Breast epithelium (tissue), 4 donors: ENCODE results near the gene WBP2NL. TPM values are rescaled to one million over a fixed set of nuclear protein-coding genes. Genes with fewer than 3 reads are reported as not detected.

Source experiments
- DNase-seq, 2 donors: peaks; one replicate each; pipeline ENCODE4 v3.0.0-alpha.2; 2019; ENCODE audit warnings: low spot score in 2 of 2
- H3K27ac ChIP-seq, 2 donors: fragments of 200-600 bp; sonication (generic) in 1 of 2; one replicate each; pipeline ENCODE4 v1.5.1; 2016 to 2019; ENCODE audit warnings: mild to moderate bottlenecking in 1 of 2
- H3K27me3 ChIP-seq, 2 donors: fragments of 200-600 bp; sonication (generic) in 1 of 2; one replicate each; pipeline versions ENCODE4 v1.5.1 to v1.6.0; 2017 to 2019; ENCODE audit warnings: control low read depth in 1 of 2, mild to moderate bottlenecking in 1 of 2
- H3K36me3 ChIP-seq: fragments of 200-600 bp; one replicate; pipeline ENCODE4 v1.5.1; 2019
- H3K4me1 ChIP-seq, 2 donors: fragments of 200-600 bp; sonication (generic); one replicate each; pipeline ENCODE4 v1.5.1; 2016 to 2019; ENCODE audit warnings: control low read depth in 1 of 2
- H3K4me3 ChIP-seq, 3 donors: fragments of 200-600 bp; sonication (generic); 1 replicate in 2 of 3; 2 replicates in 1 of 3; pipeline ENCODE4 v1.5.1; 2016 to 2019; ENCODE audit warnings: mild to moderate bottlenecking in 3 of 3, moderate library complexity in 2 of 3
- H3K9me3 ChIP-seq, 2 donors: fragments of 200-600 bp; sonication (generic) in 1 of 2; one replicate each; pipeline ENCODE4 v1.5.1; 2016 to 2019; ENCODE audit warnings: control low read depth in 1 of 2
- POLR2A ChIP-seq: fragments of 450-650 bp; IDR thresholded peaks from one replicate; pipeline ENCODE4 v1.6.1; 2016; ENCODE audit warnings: antibody characterized with exemption, mild to moderate bottlenecking, moderate library complexity
- POLR2AphosphoS5 ChIP-seq, 3 donors: sonication (generic); formaldehyde crosslinking; IDR thresholded peaks; one replicate each; pipeline ENCODE4 v1.6.1; 2017; ENCODE audit warnings: antibody characterized with exemption in 3 of 3
- intact Hi-C: fragments of 100-400 bp; cut with DNase I; formaldehyde crosslinking; loops from one replicate; pipeline ENCODE4 v1.15.1; 2023; ENCODE audit warnings: low total_unique reads
- total RNA-seq, 3 donors: library from RNA; depleted of rRNA; stranded (reverse); fragments of >200 nt; gene quantifications; one replicate each; pipeline ENCODE4 v1.1.0, GENCODE V29; 2016
- TF ChIP-seq, protein P1 (sequence below), 3 donors: fragments of 450-650 bp; IDR thresholded peaks; one replicate each; pipeline ENCODE4 v1.5.1; 2016 to 2017; ENCODE audit warnings: antibody characterized with exemption in 3 of 3, mild to moderate bottlenecking in 3 of 3, moderate library complexity in 3 of 3

Gene WBP2NL
- total RNA-seq, 3 donors from 2014 or later, result 0.96 to 12.3 (median 2.0) TPM

DNA sequence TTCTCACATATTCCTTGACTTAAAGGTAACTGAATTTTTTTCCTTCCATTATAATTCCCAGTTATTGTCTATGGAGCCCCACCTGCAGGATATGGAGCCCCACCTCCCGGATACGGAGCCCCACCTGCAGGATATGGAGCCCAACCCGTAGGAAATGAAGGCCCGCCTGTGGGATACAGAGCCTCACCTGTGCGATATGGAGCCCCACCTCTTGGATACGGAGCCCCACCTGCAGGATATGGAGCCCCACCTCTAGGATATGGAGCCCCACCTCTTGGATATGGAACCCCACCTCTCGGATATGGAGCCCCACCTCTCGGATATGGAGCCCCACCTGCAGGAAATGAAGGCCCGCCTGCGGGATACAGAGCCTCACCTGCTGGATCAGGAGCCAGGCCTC lies 28.1 kb downstream of the WBP2NL start:
- no peaks in the 10 kb centered on the region for H3K9me3 ChIP-seq
- TF ChIP-seq, protein P1, sequence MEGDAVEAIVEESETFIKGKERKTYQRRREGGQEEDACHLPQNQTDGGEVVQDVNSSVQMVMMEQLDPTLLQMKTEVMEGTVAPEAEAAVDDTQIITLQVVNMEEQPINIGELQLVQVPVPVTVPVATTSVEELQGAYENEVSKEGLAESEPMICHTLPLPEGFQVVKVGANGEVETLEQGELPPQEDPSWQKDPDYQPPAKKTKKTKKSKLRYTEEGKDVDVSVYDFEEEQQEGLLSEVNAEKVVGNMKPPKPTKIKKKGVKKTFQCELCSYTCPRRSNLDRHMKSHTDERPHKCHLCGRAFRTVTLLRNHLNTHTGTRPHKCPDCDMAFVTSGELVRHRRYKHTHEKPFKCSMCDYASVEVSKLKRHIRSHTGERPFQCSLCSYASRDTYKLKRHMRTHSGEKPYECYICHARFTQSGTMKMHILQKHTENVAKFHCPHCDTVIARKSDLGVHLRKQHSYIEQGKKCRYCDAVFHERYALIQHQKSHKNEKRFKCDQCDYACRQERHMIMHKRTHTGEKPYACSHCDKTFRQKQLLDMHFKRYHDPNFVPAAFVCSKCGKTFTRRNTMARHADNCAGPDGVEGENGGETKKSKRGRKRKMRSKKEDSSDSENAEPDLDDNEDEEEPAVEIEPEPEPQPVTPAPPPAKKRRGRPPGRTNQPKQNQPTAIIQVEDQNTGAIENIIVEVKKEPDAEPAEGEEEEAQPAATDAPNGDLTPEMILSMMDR (IDR thresholded peaks at IDR 0.05), result no peak
- TF ChIP-seq POLR2AphosphoS5 (IDR thresholded peaks at IDR 0.05) (no peak), POLR2A (no peak)
- H3K4me3 ChIP-seq, result no peak overlapping the region
- no peaks in the 10 kb centered on the region for H3K4me1 ChIP-seq
- DNase-seq, result no peak
- intact Hi-C loops, result no loop called here
- H3K36me3 ChIP-seq, result no peaks in the 10 kb centered on the region
- no peak overlapping the region for H3K27ac ChIP-seq
- no peaks in the 10 kb centered on the region for H3K27me3 ChIP-seq

DNA sequence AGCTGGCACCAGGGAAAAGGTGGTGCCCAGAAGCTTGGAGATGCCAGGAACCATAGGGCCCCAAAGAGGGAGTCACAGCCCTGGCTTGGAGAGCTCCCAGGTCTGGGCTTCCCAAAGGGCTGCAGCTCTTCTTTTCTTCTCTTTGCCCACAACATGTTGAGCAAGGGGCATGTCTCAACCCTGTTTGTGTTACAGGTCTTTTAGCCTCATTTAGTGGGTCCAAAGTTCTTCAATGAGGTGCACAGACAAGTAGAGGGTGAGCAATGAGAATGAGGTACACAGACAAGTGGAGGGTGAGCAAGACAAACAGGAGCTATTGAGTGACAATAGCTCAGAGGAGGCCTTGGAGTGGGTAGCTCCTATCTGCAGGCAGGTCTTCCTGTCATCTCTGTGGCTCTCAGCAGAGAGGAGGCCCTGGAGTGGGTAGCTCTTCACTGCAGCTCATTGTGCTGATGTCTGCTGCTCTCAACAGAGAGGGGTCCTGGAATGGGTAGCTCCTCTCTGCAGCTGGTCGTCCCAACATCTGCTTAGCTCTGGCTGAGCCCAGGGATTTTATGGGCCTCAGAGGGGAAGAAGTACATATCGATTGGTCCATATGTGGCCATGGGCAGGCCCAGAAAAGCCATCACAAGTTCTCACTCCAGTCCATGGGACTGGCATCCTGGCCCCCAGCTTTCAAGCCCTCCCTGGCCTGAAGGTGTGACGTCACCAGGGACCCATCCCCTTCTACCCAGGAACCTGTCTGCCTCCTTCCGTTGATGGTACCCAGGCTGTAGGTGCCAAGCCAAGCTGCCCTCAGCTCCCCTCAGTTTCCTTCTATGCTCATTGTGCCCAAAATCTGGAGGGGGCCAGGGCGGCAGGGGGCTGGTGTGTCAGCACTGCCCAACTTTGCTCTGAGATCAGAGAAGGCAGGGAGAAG lies 34.9 kb downstream of the WBP2NL start:
- intact Hi-C loops, result no loop called here
- Histone ChIP-seq H3K9me3 (peaks cover 8 to 9% of the 10 kb centered on the region in 2 donors), H3K36me3 (no peaks in the 10 kb centered on the region), H3K4me3 (no peak overlapping the region), H3K27me3 (no peaks in the 10 kb centered on the region), H3K27ac (no peak overlapping the region), H3K4me1 (no peaks in the 10 kb centered on the region)
- TF ChIP-seq POLR2A (no peak), POLR2AphosphoS5 (IDR thresholded peaks at IDR 0.05) (no peak)
- TF ChIP-seq, protein P1 (IDR thresholded peaks at IDR 0.05), result no peak
- no peak for DNase-seq

DNA sequence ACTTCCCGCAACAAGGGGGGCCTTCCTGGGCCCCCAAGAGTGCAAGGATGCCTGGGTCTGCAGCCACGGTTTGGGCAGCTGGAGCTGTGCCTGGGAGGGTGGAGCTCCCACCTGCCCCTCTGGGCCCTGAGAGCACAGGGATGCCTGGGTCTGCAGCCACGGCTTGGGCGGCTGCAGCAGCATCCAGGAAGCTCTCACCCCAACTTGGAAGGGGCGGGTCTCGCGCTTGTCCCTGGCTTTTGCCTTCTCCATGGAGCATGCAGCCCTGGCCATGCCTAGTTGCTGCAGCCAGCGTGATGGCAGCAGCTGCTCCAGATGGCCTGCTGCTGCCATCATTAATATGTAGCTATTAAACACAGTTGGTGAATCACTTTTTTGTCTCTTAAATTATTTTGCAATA lies 36.7 kb downstream of the WBP2NL start:
- Histone ChIP-seq H3K9me3 (peaks cover 8 to 9% of the 10 kb centered on the region in 2 donors), H3K27ac (no peak overlapping the region), H3K27me3 (no peaks in the 10 kb centered on the region), H3K4me3 (no peak overlapping the region), H3K36me3 (no peaks in the 10 kb centered on the region), H3K4me1 (no peaks in the 10 kb centered on the region)
- TF ChIP-seq POLR2A, result no peak
- TF ChIP-seq, protein P1 (IDR thresholded peaks at IDR 0.05), result no peak
- intact Hi-C loops, result no loop called here
- no peak for DNase-seq

DNA sequence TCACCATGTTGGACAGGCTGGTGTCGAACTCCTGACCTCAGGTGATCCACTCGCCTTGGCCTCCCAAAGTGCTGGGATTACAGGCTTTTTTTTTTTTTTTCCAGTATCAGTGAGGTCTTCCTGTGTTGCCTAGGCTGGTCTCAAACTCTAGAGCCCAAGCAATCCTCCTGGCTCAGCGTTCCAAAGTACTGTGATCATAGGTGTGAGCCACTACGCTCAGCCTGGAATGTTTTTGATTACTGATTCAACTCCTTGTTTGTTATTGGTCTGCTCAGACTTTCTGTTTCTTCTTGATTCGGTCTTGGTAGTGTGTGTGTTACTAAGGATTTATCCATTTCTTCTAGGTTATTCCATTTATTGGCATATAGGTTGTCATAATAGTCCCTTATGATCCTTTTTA lies 40.7 kb downstream of the WBP2NL start:
- H3K4me1 ChIP-seq, result no peaks in the 10 kb centered on the region
- no peak overlapping the region for H3K27ac ChIP-seq
- no peak overlapping the region for H3K4me3 ChIP-seq
- no peak for TF ChIP-seq POLR2A
- no peak for TF ChIP-seq POLR2AphosphoS5 (IDR thresholded peaks at IDR 0.05)
- TF ChIP-seq, protein P1 (IDR thresholded peaks at IDR 0.05), result no peak
- H3K36me3 ChIP-seq, result no peaks in the 10 kb centered on the region
- H3K27me3 ChIP-seq, result no peaks in the 10 kb centered on the region
- intact Hi-C loops, result no loop called here
- no peak for DNase-seq
- H3K9me3 ChIP-seq, result peaks cover 0 to 8% of the 10 kb centered on the region in 2 donors

DNA sequence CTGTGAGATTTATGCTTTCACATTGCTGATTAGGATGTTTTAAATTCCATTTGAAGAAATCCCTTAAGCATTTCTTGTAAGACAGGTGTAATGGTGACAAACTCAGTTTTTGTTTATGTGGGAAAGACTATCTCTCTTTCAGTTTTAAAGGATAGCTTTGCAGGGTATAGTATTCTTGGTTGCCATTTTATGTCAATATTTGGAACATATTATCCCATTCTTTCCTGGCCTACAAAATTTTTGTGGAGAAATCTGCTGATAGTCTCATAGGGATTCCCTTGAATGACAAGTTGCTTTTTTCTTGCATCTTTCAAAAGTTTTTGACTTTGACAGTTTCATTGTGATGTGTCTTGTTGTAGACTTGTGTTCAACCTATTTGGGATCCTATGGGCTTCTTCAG lies 43.2 kb downstream of the WBP2NL start:
- H3K27ac ChIP-seq, result no peak overlapping the region
- no peaks in the 10 kb centered on the region for H3K4me1 ChIP-seq
- H3K4me3 ChIP-seq, result no peak overlapping the region
- peaks cover 0 to 8% of the 10 kb centered on the region in 2 donors for H3K9me3 ChIP-seq
- H3K27me3 ChIP-seq, result no peaks in the 10 kb centered on the region
- no peaks in the 10 kb centered on the region for H3K36me3 ChIP-seq
- TF ChIP-seq POLR2AphosphoS5 (IDR thresholded peaks at IDR 0.05) (no peak), POLR2A (no peak)
- TF ChIP-seq, protein P1 (IDR thresholded peaks at IDR 0.05), result no peak
- DNase-seq, result no peak
- intact Hi-C loops, result no loop called here
